K562 (cell line): ENCODE data around the gene ZNF787. TPM values are rescaled to one million over a fixed set of nuclear protein-coding genes. Genes with fewer than 3 reads are reported as not detected.

ENCODE experiments used
- ARNT ChIP-seq, 2 experiments: fragments of 450-650 bp; IDR thresholded peaks; 2 replicates each; pipeline ENCODE4 v1.6.1; 2016; ENCODE audit warnings: mild to moderate bottlenecking in 1 of 2
- ATF1 ChIP-seq, 2 experiments: fragments of 450-650 bp in 1 of 2; IDR thresholded peaks; 2 replicates each; pipeline ENCODE4 v1.6.1; 2016; ENCODE audit warnings: missing compliant biosample characterization in 1 of 2, missing genetic modification characterization in 1 of 2
- CBFA2T2 ChIP-seq: fragments of 450-650 bp; conservative IDR thresholded peaks from 2 replicates; pipeline ENCODE4 v1.6.1; 2017; ENCODE audit warnings: mild to moderate bottlenecking
- CBFA2T3 ChIP-seq: fragments of 450-650 bp; IDR thresholded peaks from 2 replicates; pipeline ENCODE4 v1.6.1; 2017
- CBX8 ChIP-seq: fragments of 200-600 bp; sonication (generic); IDR thresholded peaks from 2 replicates; pipeline ENCODE4 v1.6.1; 2012; ENCODE audit warnings: borderline replicate concordance, mixed run types, low read depth, mild to moderate bottlenecking, moderate library complexity, mixed read lengths, low read length, control low read depth, inconsistent platforms; ENCODE audit not compliant: poor library complexity, severe bottlenecking; ENCODE audit errors: extremely low read depth
- KDM1A ChIP-seq, 2 experiments: fragments of 450-650 bp; IDR thresholded peaks; 2 replicates each; pipeline ENCODE4 v1.6.1; 2016; ENCODE audit warnings: mild to moderate bottlenecking in 2 of 2
- L3MBTL2 ChIP-seq: fragments of 450-650 bp; IDR thresholded peaks from 2 replicates; pipeline ENCODE4 v1.6.1; 2016; ENCODE audit warnings: mild to moderate bottlenecking, moderate library complexity
- MEF2A ChIP-seq: IDR thresholded peaks from 2 replicates; pipeline ENCODE4 v1.6.1; 2011; ENCODE audit warnings: low read depth, mild to moderate bottlenecking, low read length, moderate library complexity; ENCODE audit not compliant: control insufficient read depth
- SMARCE1 ChIP-seq: fragments of 450-650 bp; IDR thresholded peaks from 2 replicates; pipeline ENCODE4 v1.7.1; 2016; ENCODE audit warnings: mild to moderate bottlenecking
- SRSF1 ChIP-seq: fragments of 200-400 bp; formaldehyde crosslinking; IDR thresholded peaks from 2 replicates; pipeline ENCODE4 v1.6.1; 2017; ENCODE audit warnings: mild to moderate bottlenecking, low read depth, low read length, moderate library complexity
- ZFP36 ChIP-seq: fragments of 150-350 bp; IDR thresholded peaks from 2 replicates; pipeline ENCODE4 v1.6.1; 2018; ENCODE audit warnings: low read length, low read depth; ENCODE audit not compliant: partially characterized antibody
- ZNF217 ChIP-seq: sonication (generic); formaldehyde crosslinking; IDR thresholded peaks from 2 replicates; pipeline ENCODE4 v1.8.0; 2022; ENCODE audit warnings: mild to moderate bottlenecking, missing genetic modification reagents
- polyA plus RNA-seq, 8 experiments: library from polyadenylated mRNA; depleted of rRNA in 4 of 8; stranded (reverse) in 5 of 8; unstranded in 3 of 8; fragments of >200 nt; fragmentation: Nextera tagmentation in 2 of 8; fragmentation: Illumina TruSeq in 1 of 8; extraction: Ambion mirVana in 2 of 8; extraction: Trizol in 1 of 8; gene quantifications; 2 replicates each; pipeline versions ENCODE4 v1.2.1 to v1.2.3, GENCODE V29; 2011 to 2014; ENCODE audit warnings: inconsistent platforms in 1 of 8, missing spikeins in 1 of 8
- total RNA-seq, 7 experiments: library from RNA; depleted of rRNA in 6 of 7; stranded (reverse); fragments of >200 nt in 6 of 7; fragmentation: Illumina TruSeq in 2 of 7; extraction: Trizol in 2 of 7; gene quantifications; 2 replicates each; pipeline versions ENCODE4 v1.2.1 to v1.2.3, GENCODE V29; 2011 to 2021; ENCODE audit warnings: low replicate concordance in 1 of 7
- TF ChIP-seq, protein P1 (sequence below): fragments of 250-450 bp; sonication (Bioruptor Pico); IDR thresholded peaks from 2 replicates; pipeline ENCODE4 v1.8.0; 2022; ENCODE audit warnings: moderate library complexity, mild to moderate bottlenecking, inconsistent platforms
- TF ChIP-seq, protein P2 (sequence below): fragments of 450-650 bp; IDR thresholded peaks from 2 replicates; pipeline ENCODE4 v1.6.1; 2016; ENCODE audit warnings: antibody characterized with exemption
- TF ChIP-seq, protein P3 (sequence below): fragments of 450-650 bp; IDR thresholded peaks from 2 replicates; pipeline ENCODE4 v1.6.1; 2016; ENCODE audit warnings: low read depth
- TF ChIP-seq, protein P4 (sequence below), 2 experiments: fragments of 450-650 bp; conservative IDR thresholded peaks; 2 replicates each; pipeline ENCODE4 v1.6.1; 2017; ENCODE audit warnings: mild to moderate bottlenecking in 2 of 2, moderate library complexity in 2 of 2

ZNF787 gene
- total and polyA plus RNA-seq, 9 of the 15 experiments (the other 6 are each of a cell fraction or from before 2014, with no cell fraction given): 0.45 to 77.6 (median 7.3) TPM

DNA sequence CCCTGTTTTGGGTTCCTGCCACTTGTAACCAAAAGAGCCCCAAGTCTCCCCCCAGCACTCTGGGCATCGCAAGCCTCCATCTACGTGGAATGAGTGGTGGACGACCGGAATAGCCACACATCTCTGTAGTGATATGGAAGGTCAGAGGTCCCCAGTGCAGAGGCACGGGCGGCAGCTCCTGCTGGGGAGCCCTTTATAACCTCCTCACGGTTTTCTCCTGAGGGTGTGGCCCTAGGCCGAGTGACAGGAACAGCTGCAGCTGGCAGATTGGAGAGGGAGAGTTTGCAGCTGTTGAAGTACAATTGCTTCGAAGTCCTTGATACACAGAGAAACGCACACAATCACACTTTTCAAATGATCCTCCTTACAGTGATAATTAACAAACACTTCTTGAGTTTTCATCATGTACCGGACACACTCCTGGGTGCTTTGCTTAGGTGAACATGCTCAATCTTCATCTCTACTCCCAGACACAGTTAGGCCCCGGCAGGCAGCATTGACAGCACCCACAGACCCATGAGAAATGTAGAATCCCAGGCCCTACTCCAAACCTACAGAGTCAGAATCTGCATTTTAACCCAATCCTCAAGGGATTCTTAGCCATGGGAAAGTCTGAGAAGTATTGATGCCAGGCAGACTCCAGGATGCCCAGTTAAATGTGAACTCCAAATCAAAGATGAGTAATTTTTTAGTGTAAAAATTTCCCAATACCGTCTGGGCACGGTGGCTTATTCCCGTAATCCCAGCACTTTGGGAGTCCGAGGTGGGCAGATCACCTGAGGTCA is 4.9 kb upstream of the ZNF787 start (continued):
- TF ChIP-seq, protein P1, sequence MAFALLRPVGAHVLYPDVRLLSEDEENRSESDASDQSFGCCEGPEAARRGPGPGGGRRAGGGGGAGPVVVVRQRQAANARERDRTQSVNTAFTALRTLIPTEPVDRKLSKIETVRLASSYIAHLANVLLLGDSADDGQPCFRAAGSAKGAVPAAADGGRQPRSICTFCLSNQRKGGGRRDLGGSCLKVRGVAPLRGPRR (CRISPR knock-in tag): no peak
- peak; percentile 75 for TF ChIP-seq L3MBTL2
- no peak for TF ChIP-seq ATF1 (CRISPR knock-in tag; IDR thresholded peaks at IDR 0.05)
- TF ChIP-seq ATF1 (tag; IDR thresholded peaks at IDR 0.05): peak; percentile 38; the same call in 1 of the 2 replicates
- no peak for TF ChIP-seq SRSF1
- no peak for TF ChIP-seq ZNF217 (CRISPR knock-in tag)
- TF ChIP-seq, protein P2, sequence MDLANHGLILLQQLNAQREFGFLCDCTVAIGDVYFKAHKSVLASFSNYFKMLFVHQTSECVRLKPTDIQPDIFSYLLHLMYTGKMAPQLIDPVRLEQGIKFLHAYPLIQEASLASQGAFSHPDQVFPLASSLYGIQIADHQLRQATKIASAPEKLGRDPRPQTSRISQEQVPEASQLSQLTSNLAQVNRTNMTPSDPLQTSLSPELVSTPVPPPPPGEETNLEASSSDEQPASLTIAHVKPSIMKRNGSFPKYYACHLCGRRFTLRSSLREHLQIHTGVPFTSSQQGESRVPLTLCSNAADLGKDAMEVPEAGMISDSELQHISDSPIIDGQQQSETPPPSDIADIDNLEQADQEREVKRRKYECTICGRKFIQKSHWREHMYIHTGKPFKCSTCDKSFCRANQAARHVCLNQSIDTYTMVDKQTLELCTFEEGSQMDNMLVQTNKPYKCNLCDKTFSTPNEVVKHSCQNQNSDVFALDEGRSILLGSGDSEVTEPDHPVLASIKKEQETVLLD: no peak
- TF ChIP-seq, protein P3, sequence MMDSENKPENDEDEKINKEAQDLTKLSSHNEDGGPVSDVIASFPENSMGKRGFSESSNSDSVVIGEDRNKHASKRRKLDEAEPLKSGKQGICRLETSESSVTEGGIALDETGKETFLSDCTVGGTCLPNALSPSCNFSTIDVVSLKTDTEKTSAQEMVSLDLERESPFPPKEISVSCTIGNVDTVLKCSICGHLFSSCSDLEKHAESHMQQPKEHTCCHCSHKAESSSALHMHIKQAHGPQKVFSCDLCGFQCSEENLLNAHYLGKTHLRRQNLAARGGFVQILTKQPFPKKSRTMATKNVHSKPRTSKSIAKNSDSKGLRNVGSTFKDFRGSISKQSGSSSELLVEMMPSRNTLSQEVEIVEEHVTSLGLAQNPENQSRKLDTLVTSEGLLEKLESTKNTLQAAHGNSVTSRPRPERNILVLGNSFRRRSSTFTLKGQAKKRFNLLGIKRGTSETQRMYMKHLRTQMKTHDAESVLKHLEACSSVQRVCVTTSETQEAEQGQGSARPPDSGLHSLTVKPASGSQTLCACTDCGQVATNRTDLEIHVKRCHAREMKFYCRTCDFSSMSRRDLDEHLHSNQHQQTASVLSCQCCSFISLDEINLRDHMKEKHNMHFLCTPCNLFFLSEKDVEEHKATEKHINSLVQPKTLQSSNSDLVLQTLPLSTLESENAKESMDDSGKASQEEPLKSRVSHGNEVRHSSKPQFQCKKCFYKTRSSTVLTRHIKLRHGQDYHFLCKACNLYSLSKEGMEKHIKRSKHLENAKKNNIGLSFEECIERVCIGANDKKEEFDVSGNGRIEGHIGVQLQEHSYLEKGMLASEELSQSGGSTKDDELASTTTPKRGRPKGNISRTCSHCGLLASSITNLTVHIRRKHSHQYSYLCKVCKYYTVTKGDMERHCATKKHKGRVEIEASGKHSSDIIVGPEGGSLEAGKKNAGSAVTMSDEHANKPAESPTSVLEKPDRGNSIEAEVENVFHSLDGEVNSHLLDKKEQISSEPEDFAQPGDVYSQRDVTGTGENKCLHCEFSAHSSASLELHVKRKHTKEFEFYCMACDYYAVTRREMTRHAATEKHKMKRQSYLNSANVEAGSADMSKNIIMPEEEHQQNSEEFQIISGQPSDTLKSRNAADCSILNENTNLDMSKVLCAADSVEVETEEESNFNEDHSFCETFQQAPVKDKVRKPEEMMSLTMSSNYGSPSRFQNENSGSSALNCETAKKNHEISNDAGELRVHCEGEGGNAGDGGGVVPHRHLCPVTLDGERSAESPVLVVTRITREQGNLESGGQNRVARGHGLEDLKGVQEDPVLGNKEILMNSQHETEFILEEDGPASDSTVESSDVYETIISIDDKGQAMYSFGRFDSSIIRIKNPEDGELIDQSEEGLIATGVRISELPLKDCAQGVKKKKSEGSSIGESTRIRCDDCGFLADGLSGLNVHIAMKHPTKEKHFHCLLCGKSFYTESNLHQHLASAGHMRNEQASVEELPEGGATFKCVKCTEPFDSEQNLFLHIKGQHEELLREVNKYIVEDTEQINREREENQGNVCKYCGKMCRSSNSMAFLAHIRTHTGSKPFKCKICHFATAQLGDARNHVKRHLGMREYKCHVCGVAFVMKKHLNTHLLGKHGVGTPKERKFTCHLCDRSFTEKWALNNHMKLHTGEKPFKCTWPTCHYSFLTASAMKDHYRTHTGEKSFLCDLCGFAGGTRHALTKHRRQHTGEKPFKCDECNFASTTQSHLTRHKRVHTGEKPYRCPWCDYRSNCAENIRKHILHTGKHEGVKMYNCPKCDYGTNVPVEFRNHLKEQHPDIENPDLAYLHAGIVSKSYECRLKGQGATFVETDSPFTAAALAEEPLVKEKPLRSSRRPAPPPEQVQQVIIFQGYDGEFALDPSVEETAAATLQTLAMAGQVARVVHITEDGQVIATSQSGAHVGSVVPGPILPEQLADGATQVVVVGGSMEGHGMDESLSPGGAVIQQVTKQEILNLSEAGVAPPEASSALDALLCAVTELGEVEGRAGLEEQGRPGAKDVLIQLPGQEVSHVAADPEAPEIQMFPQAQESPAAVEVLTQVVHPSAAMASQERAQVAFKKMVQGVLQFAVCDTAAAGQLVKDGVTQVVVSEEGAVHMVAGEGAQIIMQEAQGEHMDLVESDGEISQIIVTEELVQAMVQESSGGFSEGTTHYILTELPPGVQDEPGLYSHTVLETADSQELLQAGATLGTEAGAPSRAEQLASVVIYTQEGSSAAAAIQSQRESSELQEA: no peak
- TF ChIP-seq ARNT (IDR thresholded peaks at IDR 0.05): 0 out of 4 replicates have a peak, but pooled peaks have one; percentile 30 to 38
- peak; percentile 82 to 84 for TF ChIP-seq KDM1A (IDR thresholded peaks at IDR 0.05)
- TF ChIP-seq CBFA2T3: peak; percentile 94
- TF ChIP-seq CBX8: no peak
- 0 out of 2 replicates have a peak, but pooled peaks have one; percentile 22 for TF ChIP-seq MEF2A
- TF ChIP-seq ZFP36: peak; percentile 16
- TF ChIP-seq SMARCE1: peak; percentile 58; the same call in 1 of the 2 replicates
- TF ChIP-seq, protein P4, sequence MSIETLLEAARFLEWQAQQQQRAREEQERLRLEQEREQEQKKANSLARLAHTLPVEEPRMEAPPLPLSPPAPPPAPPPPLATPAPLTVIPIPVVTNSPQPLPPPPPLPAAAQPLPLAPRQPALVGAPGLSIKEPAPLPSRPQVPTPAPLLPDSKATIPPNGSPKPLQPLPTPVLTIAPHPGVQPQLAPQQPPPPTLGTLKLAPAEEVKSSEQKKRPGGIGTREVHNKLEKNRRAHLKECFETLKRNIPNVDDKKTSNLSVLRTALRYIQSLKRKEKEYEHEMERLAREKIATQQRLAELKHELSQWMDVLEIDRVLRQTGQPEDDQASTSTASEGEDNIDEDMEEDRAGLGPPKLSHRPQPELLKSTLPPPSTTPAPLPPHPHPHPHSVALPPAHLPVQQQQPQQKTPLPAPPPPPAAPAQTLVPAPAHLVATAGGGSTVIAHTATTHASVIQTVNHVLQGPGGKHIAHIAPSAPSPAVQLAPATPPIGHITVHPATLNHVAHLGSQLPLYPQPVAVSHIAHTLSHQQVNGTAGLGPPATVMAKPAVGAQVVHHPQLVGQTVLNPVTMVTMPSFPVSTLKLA (conservative IDR thresholded peaks at IDR 0.05): peak in 1 of 2 experiments; percentile 44; a peak in 2 of 4 replicates
- peak; percentile 90 for TF ChIP-seq CBFA2T2
